ENCODE measurements around the gene EBP. TPM values are rescaled to one million over a fixed set of nuclear protein-coding genes. Genes with fewer than 3 reads are reported as not detected.
A peak's percentile ranks its signal among the peaks of the same experiment; 100 is the strongest.

Gene EBP
- total and polyA plus RNA-seq, 9 of the 15 experiments (the other 6 are each of a cell fraction or from before 2014, with no cell fraction given), result 228 to 987 (median 274) TPM

GRCh38 chrX:48474127-48474526, 47.5 kb upstream of the EBP start:
- H3K9me1 ChIP-seq (ENCODE audit: control insufficient read depth, insufficient read depth, low read length), result peaks cover 4% of the 10 kb centered on the region
- WGBS (ENCODE audit: insufficient coverage, low coverage, missing lambda C conversion rate), result 62% methylated on average over 7 of the region's 10 CpGs
- peaks cover 19% of the 10 kb centered on the region; the same call in 2 of the 3 replicates for H3K36me3 ChIP-seq (ENCODE audit: control insufficient read depth, insufficient read depth, low read length)
- ChIA-PET POLR2A (interaction anchor here (0.5 to 1.0 kb wide), 3 partner anchors 13 to 100 kb away, joined by 3 to 4 read pairs (median 3); partner anchors contain the start of gene RBM3), CTCF (ENCODE audit: low intra/inter-chr PET ratio) (interaction anchor here (0.6 to 0.7 kb wide), 2 partner anchors 21 to 35 kb away, joined by 3 read pairs; partner anchors contain the start of gene PORCN)
- H3K9me3 ChIP-seq (replicated peaks; ENCODE audit: control insufficient read depth, insufficient read depth, low read depth, low read length), result no peaks in the 10 kb centered on the region
- no peak overlapping the region for H3K4me2 ChIP-seq (ENCODE audit: insufficient read depth, low read length)
- intact Hi-C loops (cut with micrococcal nuclease) (no loop called here), in situ Hi-C loops (cut with MboI) (no loop called here)
- H4K20me1 ChIP-seq (replicated peaks; ENCODE audit: control insufficient read depth, insufficient read depth, low read length), result no peaks in the 10 kb centered on the region
- peaks cover 51% of the 10 kb centered on the region for H3K79me2 ChIP-seq (ENCODE audit: control insufficient read depth, insufficient read depth, low read length)
- no peak overlapping the region for H3K4me3 ChIP-seq
- peaks cover 25 to 43% of the 10 kb centered on the region in 2 experiments; a peak in 4 of 5 replicates for H3K4me1 ChIP-seq (replicated peaks in 1 of 2; ENCODE audit: control insufficient read depth in 2 of 2, insufficient read depth in 2 of 2, low read length in 2 of 2)
- H3K9ac ChIP-seq (ENCODE audit: insufficient read depth in 1 of 2, low read depth in 2 of 2, low read length in 2 of 2), result 0 out of 4 replicates have a peak overlapping the region, but pooled peaks of 1 of the 2 experiments have one; percentile 5
- FAIRE-seq (peak; percentile 64), ATAC-seq (peak; percentile 13; the same call in 1 of the 3 replicates), DNase-seq (ENCODE audit: extremely low read depth in 1 of 4, low spot score in 3 of 4) (peak in 2 of 4 experiments; percentile 30 to 52)
- no peak overlapping the region for H3K27ac ChIP-seq (ENCODE audit: extremely low read depth, low read depth, low read length)
- BruUV-seq (replicated peaks), result no TSS peak
- H2AFZ ChIP-seq (ENCODE audit: low read depth, low read length), result no peak overlapping the region
- H3K27me3 ChIP-seq (ENCODE audit: control insufficient read depth in 2 of 2, insufficient read depth in 2 of 2, low read length in 2 of 2), result no peaks in the 10 kb centered on the region
- TF ChIP-seq TCF7L2 (IDR thresholded peaks at IDR 0.05; ENCODE audit: low read depth, low read length) (no peak), MEIS2 (IDR thresholded peaks at IDR 0.05; ENCODE audit: partially characterized antibody) (peak; percentile 54), RAD21 (CRISPR knock-in tag; conservative IDR thresholded peaks at IDR 0.05 in 1 of 2, IDR thresholded peaks at IDR 0.05 in 1 of 2) (peak in 1 of 2 experiments; percentile 47; a peak in 3 of 4 replicates), ZNF384 (IDR thresholded peaks at IDR 0.05; ENCODE audit: low read depth, low read length) (peak; percentile 61), CTCF (IDR thresholded peaks at IDR 0.05 in 2 of 3, conservative IDR thresholded peaks at IDR 0.05 in 1 of 3; ENCODE audit: insufficient read depth in 2 of 3, low read depth in 1 of 3, low read length in 3 of 3) (peak; percentile 53 to 59 (median 56))
- TF ChIP-seq, protein P1, sequence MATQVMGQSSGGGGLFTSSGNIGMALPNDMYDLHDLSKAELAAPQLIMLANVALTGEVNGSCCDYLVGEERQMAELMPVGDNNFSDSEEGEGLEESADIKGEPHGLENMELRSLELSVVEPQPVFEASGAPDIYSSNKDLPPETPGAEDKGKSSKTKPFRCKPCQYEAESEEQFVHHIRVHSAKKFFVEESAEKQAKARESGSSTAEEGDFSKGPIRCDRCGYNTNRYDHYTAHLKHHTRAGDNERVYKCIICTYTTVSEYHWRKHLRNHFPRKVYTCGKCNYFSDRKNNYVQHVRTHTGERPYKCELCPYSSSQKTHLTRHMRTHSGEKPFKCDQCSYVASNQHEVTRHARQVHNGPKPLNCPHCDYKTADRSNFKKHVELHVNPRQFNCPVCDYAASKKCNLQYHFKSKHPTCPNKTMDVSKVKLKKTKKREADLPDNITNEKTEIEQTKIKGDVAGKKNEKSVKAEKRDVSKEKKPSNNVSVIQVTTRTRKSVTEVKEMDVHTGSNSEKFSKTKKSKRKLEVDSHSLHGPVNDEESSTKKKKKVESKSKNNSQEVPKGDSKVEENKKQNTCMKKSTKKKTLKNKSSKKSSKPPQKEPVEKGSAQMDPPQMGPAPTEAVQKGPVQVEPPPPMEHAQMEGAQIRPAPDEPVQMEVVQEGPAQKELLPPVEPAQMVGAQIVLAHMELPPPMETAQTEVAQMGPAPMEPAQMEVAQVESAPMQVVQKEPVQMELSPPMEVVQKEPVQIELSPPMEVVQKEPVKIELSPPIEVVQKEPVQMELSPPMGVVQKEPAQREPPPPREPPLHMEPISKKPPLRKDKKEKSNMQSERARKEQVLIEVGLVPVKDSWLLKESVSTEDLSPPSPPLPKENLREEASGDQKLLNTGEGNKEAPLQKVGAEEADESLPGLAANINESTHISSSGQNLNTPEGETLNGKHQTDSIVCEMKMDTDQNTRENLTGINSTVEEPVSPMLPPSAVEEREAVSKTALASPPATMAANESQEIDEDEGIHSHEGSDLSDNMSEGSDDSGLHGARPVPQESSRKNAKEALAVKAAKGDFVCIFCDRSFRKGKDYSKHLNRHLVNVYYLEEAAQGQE (IDR thresholded peaks at IDR 0.05; ENCODE audit: borderline replicate concordance), result peak; percentile 38; the same call in 1 of the 2 replicates
- TF ChIP-seq, protein P1 (CRISPR knock-in tag; IDR thresholded peaks at IDR 0.05; ENCODE audit: low read depth), result no peak
